HEK293 (cell line): ENCODE results near the gene CKAP4.

Source experiments
- GLI2 ChIP-seq: fragments of 450-650 bp; formaldehyde crosslinking; IDR thresholded peaks from 2 replicates; pipeline ENCODE4; 2017; ENCODE audit warnings: missing biosample characterization, missing genetic modification characterization, low read depth, borderline replicate concordance
- KLF8 ChIP-seq: fragments of 450-650 bp; formaldehyde crosslinking; IDR thresholded peaks from 2 replicates; pipeline ENCODE4 v1.5.1; 2016; ENCODE audit warnings: missing biosample characterization, missing genetic modification characterization
- PRDM1 ChIP-seq: fragments of 450-650 bp; formaldehyde crosslinking; IDR thresholded peaks from 2 replicates; pipeline ENCODE4; 2016; ENCODE audit warnings: missing biosample characterization, missing genetic modification characterization
- SCRT1 ChIP-seq: fragments of 450-650 bp; formaldehyde crosslinking; IDR thresholded peaks from 2 replicates; pipeline ENCODE4 v1.5.1; 2016; ENCODE audit warnings: missing biosample characterization, missing genetic modification characterization, borderline replicate concordance
- TRIM28 ChIP-seq: IDR thresholded peaks from 2 replicates; pipeline ENCODE4 v1.6.1; 2011; ENCODE audit warnings: low read length, control low read depth, borderline replicate concordance
- WT1 ChIP-seq: fragments of 450-650 bp; formaldehyde crosslinking; IDR thresholded peaks from 2 replicates; pipeline ENCODE4 v1.5.1; 2016; ENCODE audit warnings: missing biosample characterization, missing genetic modification characterization
- ZBTB20 ChIP-seq: fragments of 450-650 bp; formaldehyde crosslinking; IDR thresholded peaks from 2 replicates; pipeline ENCODE4 v1.5.1; 2016; ENCODE audit warnings: missing biosample characterization, missing genetic modification characterization
- ZBTB7A ChIP-seq: fragments of 450-650 bp; formaldehyde crosslinking; IDR thresholded peaks from 2 replicates; pipeline ENCODE4 v1.5.1; 2016; ENCODE audit warnings: low read depth, missing biosample characterization, missing genetic modification characterization
- ZFHX2 ChIP-seq: fragments of 450-650 bp; formaldehyde crosslinking; conservative IDR thresholded peaks from 2 replicates; pipeline ENCODE4 v1.5.1; 2016; ENCODE audit warnings: missing biosample characterization, missing genetic modification characterization
- ZFP3 ChIP-seq: fragments of 450-650 bp; formaldehyde crosslinking; IDR thresholded peaks from 2 replicates; pipeline ENCODE4 v1.5.1; 2016; ENCODE audit warnings: low read depth, missing biosample characterization, missing genetic modification characterization
- ZNF121 ChIP-seq: fragments of 450-650 bp; formaldehyde crosslinking; IDR thresholded peaks from 2 replicates; pipeline ENCODE4 v1.5.1; 2016; ENCODE audit warnings: missing biosample characterization, missing genetic modification characterization
- ZNF133 ChIP-seq: fragments of 450-650 bp; formaldehyde crosslinking; IDR thresholded peaks from 2 replicates; pipeline ENCODE4 v1.5.1; 2016; ENCODE audit warnings: missing biosample characterization, missing genetic modification characterization
- ZNF157 ChIP-seq: fragments of 450-650 bp; formaldehyde crosslinking; IDR thresholded peaks from 2 replicates; pipeline ENCODE4 v1.5.1; 2016; ENCODE audit warnings: missing biosample characterization, missing genetic modification characterization
- ZNF169 ChIP-seq: fragments of 450-650 bp; formaldehyde crosslinking; IDR thresholded peaks from 2 replicates; pipeline ENCODE4 v1.5.1; 2016; ENCODE audit warnings: missing biosample characterization, missing genetic modification characterization
- ZNF423 ChIP-seq: fragments of 450-650 bp; formaldehyde crosslinking; IDR thresholded peaks from 2 replicates; pipeline ENCODE4 v1.5.1; 2016; ENCODE audit warnings: missing biosample characterization, missing genetic modification characterization
- ZNF544 ChIP-seq: fragments of 450-650 bp; formaldehyde crosslinking; IDR thresholded peaks from 2 replicates; pipeline ENCODE4 v1.5.0; 2017; ENCODE audit warnings: missing biosample characterization, missing genetic modification characterization
- ZNF560 ChIP-seq: fragments of 450-650 bp; formaldehyde crosslinking; IDR thresholded peaks from 2 replicates; pipeline ENCODE4 v1.5.1; 2017; ENCODE audit warnings: missing biosample characterization, missing genetic modification characterization, borderline replicate concordance
- ZNF600 ChIP-seq: fragments of 450-650 bp; formaldehyde crosslinking; IDR thresholded peaks from 2 replicates; pipeline ENCODE4 v1.5.1; 2016; ENCODE audit warnings: missing biosample characterization, missing genetic modification characterization
- ZNF654 ChIP-seq: fragments of 450-650 bp; formaldehyde crosslinking; IDR thresholded peaks from 2 replicates; pipeline ENCODE4 v1.5.1; 2016; ENCODE audit warnings: low read depth, missing biosample characterization, missing genetic modification characterization
- ZNF660 ChIP-seq: fragments of 450-650 bp; IDR thresholded peaks from 2 replicates; pipeline ENCODE4 v1.5.1; 2018; ENCODE audit warnings: missing biosample characterization, mild to moderate bottlenecking, missing genetic modification characterization
- ZNF670 ChIP-seq: fragments of 450-650 bp; formaldehyde crosslinking; IDR thresholded peaks from 2 replicates; pipeline ENCODE4 v1.5.1; 2016; ENCODE audit warnings: missing biosample characterization, missing genetic modification characterization, low read depth
- ZNF791 ChIP-seq: fragments of 450-650 bp; formaldehyde crosslinking; IDR thresholded peaks from 2 replicates; pipeline ENCODE4 v1.5.1; 2016; ENCODE audit warnings: missing biosample characterization, missing genetic modification characterization
- ZNF830 ChIP-seq: fragments of 450-650 bp; IDR thresholded peaks from 2 replicates; pipeline ENCODE4 v1.5.0; 2018; ENCODE audit warnings: missing biosample characterization, missing genetic modification characterization, low read depth, mild to moderate bottlenecking, moderate library complexity
- ZNF843 ChIP-seq: fragments of 450-650 bp; formaldehyde crosslinking; IDR thresholded peaks from 2 replicates; pipeline ENCODE4 v1.5.1; 2016; ENCODE audit warnings: missing biosample characterization, missing genetic modification characterization
- ZSCAN16 ChIP-seq: fragments of 450-650 bp; formaldehyde crosslinking; IDR thresholded peaks from 2 replicates; pipeline ENCODE4 v1.5.1; 2016; ENCODE audit warnings: missing biosample characterization, missing genetic modification characterization
- TF ChIP-seq, protein P1 (sequence below): fragments of 450-650 bp; formaldehyde crosslinking; IDR thresholded peaks from 2 replicates; pipeline ENCODE4 v1.5.1; 2016; ENCODE audit warnings: missing biosample characterization, missing genetic modification characterization
- TF ChIP-seq, protein P2 (sequence below): fragments of 450-650 bp; formaldehyde crosslinking; IDR thresholded peaks from 2 replicates; pipeline ENCODE4 v1.5.1; 2016; ENCODE audit warnings: missing biosample characterization, missing genetic modification characterization
- TF ChIP-seq, protein P3 (sequence below): fragments of 450-650 bp; formaldehyde crosslinking; IDR thresholded peaks from 2 replicates; pipeline ENCODE4 v1.5.1; 2016; ENCODE audit warnings: missing biosample characterization, missing genetic modification characterization
- TF ChIP-seq, protein P4 (sequence below): fragments of 450-650 bp; formaldehyde crosslinking; IDR thresholded peaks from 2 replicates; pipeline ENCODE4 v1.5.1; 2016; ENCODE audit warnings: missing biosample characterization, missing genetic modification characterization
- TF ChIP-seq, protein P5 (sequence below): IDR thresholded peaks from 2 replicates; pipeline ENCODE4 v1.6.1; 2011; ENCODE audit warnings: mild to moderate bottlenecking, low read depth, low read length, borderline replicate concordance
- TF ChIP-seq, protein P6 (sequence below): fragments of 450-650 bp; formaldehyde crosslinking; IDR thresholded peaks from 2 replicates; pipeline ENCODE4 v1.5.1; 2017; ENCODE audit warnings: missing biosample characterization, missing genetic modification characterization
- TF ChIP-seq, protein P7 (sequence below): fragments of 450-650 bp; formaldehyde crosslinking; IDR thresholded peaks from 2 replicates; pipeline ENCODE4 v1.5.1; 2016; ENCODE audit warnings: missing biosample characterization, missing genetic modification characterization

CKAP4 gene

DNA sequence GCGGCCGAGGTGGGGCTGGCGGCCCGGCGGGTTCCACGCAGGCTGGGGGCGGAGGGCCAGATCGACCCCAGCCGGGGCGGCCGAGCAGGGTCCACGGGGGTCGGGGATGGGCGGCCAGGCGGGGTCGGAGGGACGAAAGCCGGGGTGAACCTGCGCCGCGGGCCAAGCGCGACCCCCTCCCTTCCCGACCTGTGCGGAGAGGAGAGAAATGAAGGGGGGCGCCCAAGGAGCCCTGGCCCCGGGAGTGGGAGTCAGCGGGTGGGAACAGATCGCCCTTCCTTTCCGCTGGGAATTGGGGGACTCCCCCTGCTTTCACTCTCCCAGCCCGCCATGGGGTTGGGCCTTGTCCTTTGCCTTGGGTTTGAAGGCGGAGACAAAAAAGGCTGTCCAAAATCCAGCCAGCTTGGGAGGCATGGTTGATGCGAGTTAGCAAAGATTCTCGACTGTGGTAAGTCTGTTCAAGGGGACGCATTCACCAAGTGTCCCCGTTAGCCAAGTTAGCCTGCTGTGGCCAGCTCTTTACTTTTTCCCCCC, 559 bp upstream of the CKAP4 start (continued):
- TF ChIP-seq ZNF791 = no peak
- no peak for TF ChIP-seq ZNF843 (tag by site-specific recombination)
- TF ChIP-seq KLF8 (tag by site-specific recombination) = peak; percentile 42; the same call in 1 of the 2 replicates
- TF ChIP-seq ZFP3 = no peak
- no peak for TF ChIP-seq ZNF121 (tag by site-specific recombination)
- no peak for TF ChIP-seq ZNF660 (tag by site-specific recombination)
- peak; percentile 73 for TF ChIP-seq ZFHX2 (tag by site-specific recombination)
- TF ChIP-seq ZNF544 = no peak
- TF ChIP-seq ZSCAN16 (tag by site-specific recombination) = no peak
- TF ChIP-seq ZNF654 (tag by site-specific recombination) = no peak
- TF ChIP-seq PRDM1 (tag by site-specific recombination) = no peak
- no peak for TF ChIP-seq SCRT1
- TF ChIP-seq ZNF600 (tag by site-specific recombination) = no peak
- TF ChIP-seq ZNF830 (tag by site-specific recombination) = no peak
- TF ChIP-seq, protein P1, sequence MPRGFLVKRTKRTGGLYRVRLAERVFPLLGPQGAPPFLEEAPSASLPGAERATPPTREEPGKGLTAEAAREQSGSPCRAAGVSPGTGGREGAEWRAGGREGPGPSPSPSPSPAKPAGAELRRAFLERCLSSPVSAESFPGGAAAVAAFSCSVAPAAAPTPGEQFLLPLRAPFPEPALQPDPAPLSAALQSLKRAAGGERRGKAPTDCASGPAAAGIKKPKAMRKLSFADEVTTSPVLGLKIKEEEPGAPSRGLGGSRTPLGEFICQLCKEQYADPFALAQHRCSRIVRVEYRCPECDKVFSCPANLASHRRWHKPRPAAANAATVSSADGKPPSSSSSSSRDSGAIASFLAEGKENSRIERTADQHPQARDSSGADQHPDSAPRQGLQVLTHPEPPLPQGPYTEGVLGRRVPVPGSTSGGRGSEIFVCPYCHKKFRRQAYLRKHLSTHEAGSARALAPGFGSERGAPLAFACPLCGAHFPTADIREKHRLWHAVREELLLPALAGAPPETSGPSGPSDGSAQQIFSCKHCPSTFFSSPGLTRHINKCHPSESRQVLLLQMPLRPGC = no peak
- no peak for TF ChIP-seq GLI2 (tag by site-specific recombination)
- TF ChIP-seq, protein P2, sequence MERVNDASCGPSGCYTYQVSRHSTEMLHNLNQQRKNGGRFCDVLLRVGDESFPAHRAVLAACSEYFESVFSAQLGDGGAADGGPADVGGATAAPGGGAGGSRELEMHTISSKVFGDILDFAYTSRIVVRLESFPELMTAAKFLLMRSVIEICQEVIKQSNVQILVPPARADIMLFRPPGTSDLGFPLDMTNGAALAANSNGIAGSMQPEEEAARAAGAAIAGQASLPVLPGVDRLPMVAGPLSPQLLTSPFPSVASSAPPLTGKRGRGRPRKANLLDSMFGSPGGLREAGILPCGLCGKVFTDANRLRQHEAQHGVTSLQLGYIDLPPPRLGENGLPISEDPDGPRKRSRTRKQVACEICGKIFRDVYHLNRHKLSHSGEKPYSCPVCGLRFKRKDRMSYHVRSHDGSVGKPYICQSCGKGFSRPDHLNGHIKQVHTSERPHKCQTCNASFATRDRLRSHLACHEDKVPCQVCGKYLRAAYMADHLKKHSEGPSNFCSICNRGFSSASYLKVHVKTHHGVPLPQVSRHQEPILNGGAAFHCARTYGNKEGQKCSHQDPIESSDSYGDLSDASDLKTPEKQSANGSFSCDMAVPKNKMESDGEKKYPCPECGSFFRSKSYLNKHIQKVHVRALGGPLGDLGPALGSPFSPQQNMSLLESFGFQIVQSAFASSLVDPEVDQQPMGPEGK (tag by site-specific recombination) = peak; percentile 66
- TF ChIP-seq, protein P3, sequence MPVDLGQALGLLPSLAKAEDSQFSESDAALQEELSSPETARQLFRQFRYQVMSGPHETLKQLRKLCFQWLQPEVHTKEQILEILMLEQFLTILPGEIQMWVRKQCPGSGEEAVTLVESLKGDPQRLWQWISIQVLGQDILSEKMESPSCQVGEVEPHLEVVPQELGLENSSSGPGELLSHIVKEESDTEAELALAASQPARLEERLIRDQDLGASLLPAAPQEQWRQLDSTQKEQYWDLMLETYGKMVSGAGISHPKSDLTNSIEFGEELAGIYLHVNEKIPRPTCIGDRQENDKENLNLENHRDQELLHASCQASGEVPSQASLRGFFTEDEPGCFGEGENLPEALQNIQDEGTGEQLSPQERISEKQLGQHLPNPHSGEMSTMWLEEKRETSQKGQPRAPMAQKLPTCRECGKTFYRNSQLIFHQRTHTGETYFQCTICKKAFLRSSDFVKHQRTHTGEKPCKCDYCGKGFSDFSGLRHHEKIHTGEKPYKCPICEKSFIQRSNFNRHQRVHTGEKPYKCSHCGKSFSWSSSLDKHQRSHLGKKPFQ (tag by site-specific recombination) = peak; percentile 30; the same call in 1 of the 2 replicates
- TF ChIP-seq, protein P4, sequence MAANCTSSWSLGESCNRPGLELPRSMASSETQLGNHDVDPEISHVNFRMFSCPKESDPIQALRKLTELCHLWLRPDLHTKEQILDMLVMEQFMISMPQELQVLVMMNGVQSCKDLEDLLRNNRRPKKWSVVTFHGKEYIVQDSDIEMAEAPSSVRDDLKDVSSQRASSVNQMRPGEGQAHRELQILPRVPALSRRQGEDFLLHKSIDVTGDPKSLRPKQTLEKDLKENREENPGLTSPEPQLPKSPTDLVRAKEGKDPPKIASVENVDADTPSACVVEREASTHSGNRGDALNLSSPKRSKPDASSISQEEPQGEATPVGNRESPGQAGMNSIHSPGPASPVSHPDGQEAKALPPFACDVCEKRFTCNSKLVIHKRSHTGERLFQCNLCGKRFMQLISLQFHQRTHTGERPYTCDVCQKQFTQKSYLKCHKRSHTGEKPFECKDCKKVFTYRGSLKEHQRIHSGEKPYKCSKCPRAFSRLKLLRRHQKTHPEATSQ (tag by site-specific recombination) = no peak
- no peak for TF ChIP-seq ZNF560
- no peak for TF ChIP-seq WT1 (tag by site-specific recombination)
- TF ChIP-seq, protein P5, sequence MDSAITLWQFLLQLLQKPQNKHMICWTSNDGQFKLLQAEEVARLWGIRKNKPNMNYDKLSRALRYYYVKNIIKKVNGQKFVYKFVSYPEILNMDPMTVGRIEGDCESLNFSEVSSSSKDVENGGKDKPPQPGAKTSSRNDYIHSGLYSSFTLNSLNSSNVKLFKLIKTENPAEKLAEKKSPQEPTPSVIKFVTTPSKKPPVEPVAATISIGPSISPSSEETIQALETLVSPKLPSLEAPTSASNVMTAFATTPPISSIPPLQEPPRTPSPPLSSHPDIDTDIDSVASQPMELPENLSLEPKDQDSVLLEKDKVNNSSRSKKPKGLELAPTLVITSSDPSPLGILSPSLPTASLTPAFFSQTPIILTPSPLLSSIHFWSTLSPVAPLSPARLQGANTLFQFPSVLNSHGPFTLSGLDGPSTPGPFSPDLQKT = no peak
- TF ChIP-seq, protein P6, sequence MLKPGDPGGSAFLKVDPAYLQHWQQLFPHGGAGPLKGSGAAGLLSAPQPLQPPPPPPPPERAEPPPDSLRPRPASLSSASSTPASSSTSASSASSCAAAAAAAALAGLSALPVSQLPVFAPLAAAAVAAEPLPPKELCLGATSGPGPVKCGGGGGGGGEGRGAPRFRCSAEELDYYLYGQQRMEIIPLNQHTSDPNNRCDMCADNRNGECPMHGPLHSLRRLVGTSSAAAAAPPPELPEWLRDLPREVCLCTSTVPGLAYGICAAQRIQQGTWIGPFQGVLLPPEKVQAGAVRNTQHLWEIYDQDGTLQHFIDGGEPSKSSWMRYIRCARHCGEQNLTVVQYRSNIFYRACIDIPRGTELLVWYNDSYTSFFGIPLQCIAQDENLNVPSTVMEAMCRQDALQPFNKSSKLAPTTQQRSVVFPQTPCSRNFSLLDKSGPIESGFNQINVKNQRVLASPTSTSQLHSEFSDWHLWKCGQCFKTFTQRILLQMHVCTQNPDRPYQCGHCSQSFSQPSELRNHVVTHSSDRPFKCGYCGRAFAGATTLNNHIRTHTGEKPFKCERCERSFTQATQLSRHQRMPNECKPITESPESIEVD = no peak
- TF ChIP-seq TRIM28 = no peak
- no peak for TF ChIP-seq ZNF423 (tag by site-specific recombination)
- TF ChIP-seq ZBTB20 (tag by site-specific recombination) = peak; percentile 69; the same call in 1 of the 2 replicates
- no peak; the same call in 1 of the 2 replicates for TF ChIP-seq ZBTB7A (tag by site-specific recombination)
- TF ChIP-seq, protein P7, sequence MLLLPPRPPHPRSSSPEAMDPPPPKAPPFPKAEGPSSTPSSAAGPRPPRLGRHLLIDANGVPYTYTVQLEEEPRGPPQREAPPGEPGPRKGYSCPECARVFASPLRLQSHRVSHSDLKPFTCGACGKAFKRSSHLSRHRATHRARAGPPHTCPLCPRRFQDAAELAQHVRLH (tag by site-specific recombination) = no peak
- TF ChIP-seq ZNF169 (tag by site-specific recombination) = no peak
- TF ChIP-seq ZNF670 (tag by site-specific recombination) = no peak
- TF ChIP-seq ZNF157 (tag by site-specific recombination) = no peak
- no peak for TF ChIP-seq ZNF133 (tag by site-specific recombination)
